Measurements from ENCODE around the gene SUPT3H.

DNA sequence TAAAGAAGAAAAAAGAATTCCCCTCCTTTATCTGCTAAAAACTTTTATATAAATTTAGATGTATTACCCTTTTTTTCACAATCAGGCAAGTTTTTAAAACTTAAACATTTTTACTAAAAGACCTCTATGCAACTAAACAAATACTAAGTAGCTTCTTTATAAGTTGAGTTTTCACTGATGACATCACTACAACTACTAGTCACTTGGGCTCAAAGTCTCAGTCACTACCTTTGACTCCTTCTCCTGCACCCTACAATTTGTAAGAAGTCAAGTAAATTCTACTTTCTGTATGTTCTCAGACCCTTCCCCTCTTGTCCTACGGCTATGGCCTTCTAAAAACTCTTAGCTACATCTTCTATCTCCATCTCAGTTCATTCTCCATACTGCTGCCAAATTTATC lies 11.2 kb downstream of the SUPT3H start:
- no peak for TF ChIP-seq ZNF274 (IDR thresholded peaks at IDR 0.05; ENCODE audit: low read depth, low read length)
- no peak for TF ChIP-seq YY1 (IDR thresholded peaks at IDR 0.05; ENCODE audit: insufficient read depth, insufficient read length)
